ENCODE results near the gene TP53TG3E. TPM values are rescaled to one million over a fixed set of nuclear protein-coding genes. Genes with fewer than 3 reads are reported as not detected.
"Not testable (repeated sequence)": the region's sequence is repeated elsewhere in the genome, so short reads cannot be mapped to it uniquely, and the experiment has no call there.

TP53TG3E gene, protein sequence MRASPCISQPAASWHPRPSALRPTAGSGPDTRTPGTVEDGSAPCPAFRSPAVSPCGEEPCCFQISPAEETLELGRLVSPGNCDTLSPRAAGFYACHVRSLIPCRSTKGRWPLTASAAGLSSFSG
- not detected in 2 replicates for total RNA-seq
- long read RNA-seq = 0 reads

DNA sequence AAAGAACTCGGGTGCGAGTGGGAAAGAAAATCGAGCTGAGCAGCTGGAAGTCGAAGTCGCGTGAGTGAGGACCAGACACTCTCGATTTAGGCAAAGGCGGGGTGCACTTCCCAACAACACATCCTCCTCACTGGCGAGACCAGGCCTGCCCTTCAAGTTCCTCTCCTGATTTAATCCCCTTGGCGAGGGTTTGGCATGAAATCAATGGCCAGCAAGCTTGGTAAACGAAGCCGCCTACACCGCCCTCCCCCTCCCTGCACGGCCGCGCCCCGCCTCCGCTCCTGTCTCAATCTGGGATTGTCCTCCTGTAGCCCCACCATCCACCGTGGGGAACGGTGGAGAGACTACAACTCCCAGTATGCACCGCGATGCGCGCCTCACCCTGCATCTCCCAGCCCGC lies at the start of gene TP53TG3E:
TP53TG3E (plus strand) TSS at position 301 of the 400 bp plus-strand sequence; CDS start at position 369, 68 bp downstream.
- DNase-seq (ENCODE audit: low read depth, low spot score); H3K9me3 Mint-ChIP-seq; H3K27me3 Mint-ChIP-seq (ENCODE audit: low read depth); H3K4me3 Mint-ChIP-seq; H3K36me3 Mint-ChIP-seq (ENCODE audit: low read depth); H3K4me1 Mint-ChIP-seq; H3K27ac Mint-ChIP-seq (ENCODE audit: unreplicated experiment): not testable (repeated sequence)

DNA sequence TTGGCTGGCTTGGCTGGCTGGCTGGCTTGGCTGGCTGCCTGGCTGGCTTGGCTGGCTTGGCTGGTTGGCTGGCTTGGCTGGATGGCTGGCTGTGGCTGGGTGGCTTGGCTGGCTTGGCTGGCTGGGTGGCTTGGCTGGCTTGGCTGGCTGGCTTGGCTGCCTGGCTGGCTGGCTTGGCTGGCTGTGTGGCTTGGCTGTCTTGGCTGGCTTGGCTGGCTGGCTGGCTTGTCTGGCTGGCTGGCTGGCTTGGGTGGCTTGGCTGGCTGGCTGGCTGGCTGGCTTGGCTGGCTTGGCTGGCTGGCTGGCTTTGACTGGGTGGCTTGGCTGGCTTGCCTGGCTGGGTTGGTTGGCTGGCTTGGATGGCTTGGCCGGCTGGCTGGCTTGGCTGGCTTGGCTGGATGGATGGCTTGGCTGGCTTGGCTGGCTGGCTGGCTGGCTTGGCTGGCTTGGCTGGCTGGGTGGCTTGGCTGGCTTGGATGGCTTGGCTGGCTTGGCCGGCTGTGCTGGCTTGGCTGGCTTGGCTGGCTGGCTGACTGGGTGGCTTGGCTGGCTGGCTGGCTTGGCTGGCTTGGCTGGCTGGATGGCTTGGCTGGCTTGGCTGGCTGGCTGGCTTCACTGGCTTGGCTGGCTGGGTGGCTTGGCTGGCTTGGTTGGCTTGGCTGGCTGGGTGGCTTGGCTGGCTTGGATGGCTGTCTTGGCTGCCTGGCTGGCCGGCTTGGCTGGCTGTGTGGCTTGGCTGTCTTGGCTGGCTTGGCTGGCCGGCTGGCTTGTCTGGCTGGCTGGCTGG lies 32.3 kb downstream of the TP53TG3E start:
- H3K4me1 Mint-ChIP-seq; H3K4me3 Mint-ChIP-seq; H3K36me3 Mint-ChIP-seq (ENCODE audit: low read depth); H3K27me3 Mint-ChIP-seq (ENCODE audit: low read depth); H3K9me3 Mint-ChIP-seq; H3K27ac Mint-ChIP-seq (ENCODE audit: unreplicated experiment): not testable (repeated sequence)
- DNase-seq (ENCODE audit: low read depth, low spot score) = peak; percentile 9

DNA sequence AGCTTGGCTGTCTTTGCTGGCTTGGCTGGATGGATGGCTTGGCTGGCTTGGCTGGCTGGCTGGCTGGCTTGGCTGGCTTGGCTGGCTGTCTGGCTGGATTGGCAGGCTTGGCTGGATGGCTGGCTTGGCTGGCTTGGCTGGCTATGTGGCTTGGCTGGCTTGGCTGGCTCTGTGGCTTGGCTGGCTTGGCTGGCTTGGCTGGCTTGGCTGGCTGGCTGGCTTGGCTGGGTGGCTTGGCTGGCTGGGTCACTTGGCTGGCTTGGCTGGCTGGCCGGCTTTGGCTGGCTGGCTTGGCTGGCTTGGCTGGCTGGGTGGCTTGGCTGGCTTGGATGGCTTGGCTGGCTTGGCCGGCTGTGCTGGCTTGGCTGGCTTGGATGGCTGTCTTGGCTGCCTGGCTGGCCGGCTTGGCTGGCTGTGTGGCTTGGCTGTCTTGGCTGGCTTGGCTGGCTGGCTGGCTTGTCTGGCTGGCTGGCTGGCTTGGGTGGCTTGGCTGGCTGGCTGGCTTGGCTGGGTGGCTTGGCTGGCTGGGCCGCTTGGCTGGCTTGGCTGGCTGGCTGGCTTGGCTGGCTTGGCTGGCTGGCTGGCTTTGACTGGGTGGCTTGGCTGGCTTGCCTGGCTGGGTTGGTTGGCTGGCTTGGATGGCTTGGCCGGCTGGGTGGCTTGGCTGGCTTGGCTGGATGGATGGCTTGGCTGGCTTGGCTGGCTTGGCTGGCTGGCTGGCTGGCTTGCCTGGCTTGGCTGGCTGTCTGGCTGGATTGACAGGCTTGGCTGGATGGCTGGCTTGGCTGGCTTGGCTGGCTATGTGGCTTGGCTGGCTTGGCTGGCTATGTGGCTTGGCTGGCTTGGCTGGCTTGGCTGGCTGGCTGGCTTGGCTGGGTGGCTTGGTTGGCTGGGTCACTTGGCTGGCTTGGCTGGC lies 33.8 kb downstream of the TP53TG3E start:
- H3K27ac Mint-ChIP-seq (ENCODE audit: unreplicated experiment); H3K9me3 Mint-ChIP-seq; H3K36me3 Mint-ChIP-seq (ENCODE audit: low read depth); H3K4me1 Mint-ChIP-seq; H3K27me3 Mint-ChIP-seq (ENCODE audit: low read depth); H3K4me3 Mint-ChIP-seq: not testable (repeated sequence)
- peak; percentile 16 for DNase-seq (ENCODE audit: low read depth, low spot score)

DNA sequence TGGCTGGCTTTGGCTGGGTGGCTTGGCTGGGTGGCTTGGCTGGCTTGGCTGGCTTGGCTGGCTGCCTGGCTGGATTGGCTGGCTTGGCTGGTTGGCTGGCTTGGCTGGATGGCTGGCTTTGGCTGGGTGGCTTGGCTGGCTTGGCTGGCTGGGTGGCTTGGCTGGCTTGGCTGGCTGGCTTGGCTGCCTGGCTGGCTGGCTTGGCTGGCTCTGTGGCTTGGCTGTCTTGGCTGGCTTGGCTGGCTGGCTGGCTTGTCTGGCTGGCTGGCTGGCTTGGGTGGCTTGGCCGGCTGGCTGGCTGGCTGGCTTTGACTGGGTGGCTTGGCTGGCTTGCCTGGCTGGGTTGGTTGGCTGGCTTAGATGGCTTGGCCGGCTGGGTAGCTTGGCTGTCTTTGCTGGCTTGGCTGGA lies 34.4 kb downstream of the TP53TG3E start:
- not testable (repeated sequence) for DNase-seq (ENCODE audit: low read depth, low spot score); H3K4me1 Mint-ChIP-seq

DNA sequence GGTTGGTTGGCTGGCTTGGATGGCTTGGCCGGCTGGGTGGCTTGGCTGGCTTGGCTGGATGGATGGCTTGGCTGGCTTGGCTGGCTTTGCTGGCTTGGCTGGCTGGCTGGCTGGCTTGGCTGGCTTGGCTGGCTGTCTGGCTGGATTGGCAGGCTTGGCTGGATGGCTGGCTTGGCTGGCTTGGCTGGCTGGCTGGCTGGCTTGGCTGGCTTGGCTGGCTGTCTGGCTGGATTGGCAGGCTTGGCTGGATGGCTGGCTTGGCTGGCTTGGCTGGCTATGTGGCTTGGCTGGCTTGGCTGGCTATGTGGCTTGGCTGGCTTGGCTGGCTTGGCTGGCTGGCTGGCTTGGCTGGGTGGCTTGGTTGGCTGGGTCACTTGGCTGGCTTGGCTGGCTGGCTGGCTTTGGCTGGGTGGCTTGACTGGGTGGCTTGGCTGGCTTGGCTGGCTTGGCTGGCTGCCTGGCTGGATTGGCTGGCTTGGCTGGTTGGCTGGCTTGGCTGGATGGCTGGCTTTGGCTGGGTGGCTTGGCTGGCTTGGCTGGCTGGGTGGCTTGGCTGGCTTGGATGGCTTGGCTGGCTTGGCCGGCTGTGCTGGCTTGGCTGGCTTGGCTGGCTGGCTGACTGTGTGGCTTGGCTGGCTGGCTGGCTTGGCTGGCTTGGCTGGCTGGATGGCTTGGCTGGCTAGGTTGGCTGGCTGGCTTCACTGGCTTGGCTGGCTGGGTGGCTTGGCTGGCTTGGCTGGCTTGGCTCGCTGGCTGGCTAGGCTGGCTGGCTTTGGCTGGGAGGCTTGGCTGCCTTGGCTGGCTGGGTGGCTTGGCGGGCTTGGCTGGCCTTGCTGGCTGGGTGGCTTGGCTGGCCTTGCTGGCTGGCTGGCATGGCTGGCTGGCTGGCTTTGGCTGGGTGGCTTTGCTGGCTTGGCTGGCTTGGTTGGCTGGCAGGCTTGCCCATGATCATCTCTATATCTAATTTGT lies 35.3 kb downstream of the TP53TG3E start:
- not testable (repeated sequence) for H3K4me1 Mint-ChIP-seq; H3K36me3 Mint-ChIP-seq (ENCODE audit: low read depth); H3K9me3 Mint-ChIP-seq; H3K4me3 Mint-ChIP-seq; H3K27me3 Mint-ChIP-seq (ENCODE audit: low read depth); H3K27ac Mint-ChIP-seq (ENCODE audit: unreplicated experiment)
- peak; percentile 6 for DNase-seq (ENCODE audit: low read depth, low spot score)

More for the DNA sequence above, 34.4 kb downstream of the TP53TG3E start:
- not testable (repeated sequence) for H3K27me3 Mint-ChIP-seq (ENCODE audit: low read depth); H3K36me3 Mint-ChIP-seq (ENCODE audit: low read depth); H3K27ac Mint-ChIP-seq (ENCODE audit: unreplicated experiment); H3K9me3 Mint-ChIP-seq; H3K4me3 Mint-ChIP-seq

Other genes starting within 250 kb of the TP53TG3E start
- not detected in 2 replicates for gene TP53TG3C, start 110.1 kb upstream of the TP53TG3E start, total RNA-seq
- gene TP53TG3B, start 56.5 kb downstream of the TP53TG3E start, total RNA-seq = not detected in 2 replicates
- gene TP53TG3F, start 155.3 kb downstream of the TP53TG3E start, total RNA-seq = not detected in 2 replicates